Endothelial cell of umbilical vein (primary cell): ENCODE data around the gene BEAN1. TPM values are rescaled to one million over a fixed set of nuclear protein-coding genes. Genes with fewer than 3 reads are reported as not detected.

Experiments
- BruUV-seq: library from RNA; stranded (reverse); fragments of 400-500 nt; replicated peaks from 2 replicates; lab custom pipeline; 2021; lab: Mats Ljungman, UMichigan
- CTCF ChIA-PET: fragments of 300-600, 350-600 bp; sonication (Branson Sonifier 250); formaldehyde crosslinking; loops from one replicate; lab custom pipeline; 2021; ENCODE audit warnings: antibody characterized with exemption, inconsistent platforms; lab: Charles Lee
- POLR2A ChIA-PET: fragments of 300-600, 350-600 bp; sonication (Branson Sonifier 250); formaldehyde crosslinking; loops from one replicate; lab custom pipeline; 2021; ENCODE audit warnings: antibody characterized with exemption, inconsistent platforms; lab: Charles Lee
- DNase-seq: peaks from one replicate; pipeline ENCODE4 v3.0.0-alpha.2; 2011; ENCODE audit warnings: low read depth, low spot score
- FAIRE-seq: peaks from 2 replicates; lab custom pipeline; 2011; peaks lifted over from hg19 to GRCh38; lab: Jason Lieb, UNC
- H2AFZ ChIP-seq: 2 replicates; pipeline ENCODE4 v1.6.0; 2012; ENCODE audit warnings: low read depth, low read length, control low read depth, inconsistent platforms
- H3K27ac ChIP-seq: 2 replicates; pipeline ENCODE4 v1.5.1; 2011; ENCODE audit warnings: low read depth, mild to moderate bottlenecking, control low read depth, low read length, moderate library complexity; ENCODE audit not compliant: insufficient read depth
- H3K27me3 ChIP-seq, 2 experiments: 2 replicates each; pipeline versions ENCODE4 v1.6.0 to v1.6.1; 2011; ENCODE audit warnings: low read length in 2 of 2, mixed read lengths in 1 of 2; ENCODE audit not compliant: control insufficient read depth in 2 of 2, insufficient read depth in 2 of 2
- H3K36me3 ChIP-seq, 2 experiments: 2 replicates in 1 of 2; 3 replicates in 1 of 2; pipeline ENCODE4 v1.5.1; 2011; ENCODE audit warnings: low read length in 2 of 2, mild to moderate bottlenecking in 1 of 2, moderate library complexity in 1 of 2; ENCODE audit not compliant: control insufficient read depth in 2 of 2, insufficient read depth in 2 of 2; ENCODE audit errors: extremely low read depth in 1 of 2
- H3K4me1 ChIP-seq: 3 replicates; pipeline ENCODE4 v1.5.1; 2011; ENCODE audit warnings: mild to moderate bottlenecking, low read length; ENCODE audit not compliant: control insufficient read depth, insufficient read depth; ENCODE audit errors: extremely low read depth
- H3K4me2 ChIP-seq: 2 replicates; pipeline ENCODE4 v1.6.1; 2011; ENCODE audit warnings: low read length, control low read depth, mixed read lengths; ENCODE audit not compliant: insufficient read depth
- H3K4me3 ChIP-seq, 3 experiments: fragments of 200-600 bp in 1 of 3; sonication (generic), shearing (Covaris generic) in 1 of 3; replicated peaks in 1 of 3; 2 replicates each; pipeline ENCODE4 v1.5.1; 2011 to 2016; ENCODE audit warnings: control low read depth in 3 of 3, low read length in 3 of 3, mild to moderate bottlenecking in 2 of 3, inconsistent platforms in 1 of 3, low read depth in 1 of 3, moderate library complexity in 1 of 3; ENCODE audit not compliant: insufficient read depth in 1 of 3
- H3K79me2 ChIP-seq: 2 replicates; pipeline ENCODE4 v1.6.0; 2012; ENCODE audit warnings: low read length, inconsistent platforms; ENCODE audit not compliant: control insufficient read depth, insufficient read depth
- H3K9ac ChIP-seq: replicated peaks from 2 replicates; pipeline ENCODE3; 2011; ENCODE audit warnings: low read length, control low read depth; ENCODE audit not compliant: insufficient read depth; ENCODE audit errors: extremely low read depth
- H3K9me1 ChIP-seq: replicated peaks from 3 replicates; pipeline ENCODE4 v1.6.0; 2011; ENCODE audit warnings: mild to moderate bottlenecking, low read length; ENCODE audit not compliant: control insufficient read depth, insufficient read depth; ENCODE audit errors: extremely low read depth
- H3K9me3 ChIP-seq: replicated peaks from 2 replicates; pipeline ENCODE4 v1.5.1; 2012; ENCODE audit warnings: low read length, inconsistent platforms; ENCODE audit not compliant: control insufficient read depth, insufficient read depth
- H4K20me1 ChIP-seq: replicated peaks from 2 replicates; pipeline ENCODE3; 2011; ENCODE audit warnings: mild to moderate bottlenecking, low read length; ENCODE audit not compliant: control insufficient read depth, insufficient read depth; ENCODE audit errors: extremely low read depth
- EZH2 ChIP-seq: IDR thresholded peaks from 2 replicates; pipeline ENCODE4 v1.6.1; 2012; ENCODE audit warnings: borderline replicate concordance, low read depth, mild to moderate bottlenecking, moderate library complexity, low read length, inconsistent platforms; ENCODE audit not compliant: severe bottlenecking
- FOS ChIP-seq: IDR thresholded peaks from 2 replicates; pipeline ENCODE4 v1.6.1; 2011; ENCODE audit warnings: mild to moderate bottlenecking, low read length, moderate library complexity, borderline replicate concordance; ENCODE audit not compliant: insufficient read depth
- GATA2 ChIP-seq: IDR thresholded peaks from 2 replicates; pipeline ENCODE4 v1.7.0; 2011; ENCODE audit warnings: low read depth, mild to moderate bottlenecking, moderate library complexity, mixed read lengths, low read length; ENCODE audit not compliant: insufficient read length, insufficient read depth
- JUN ChIP-seq: IDR thresholded peaks from 2 replicates; pipeline ENCODE4 v1.6.1; 2011; ENCODE audit warnings: borderline replicate concordance, low read depth; ENCODE audit not compliant: insufficient read length, insufficient read depth
- MYC ChIP-seq: IDR thresholded peaks from one replicate; pipeline ENCODE4 v1.6.1; 2011; ENCODE audit warnings: mild to moderate bottlenecking, low read depth, low read length
- POLR2A ChIP-seq: IDR thresholded peaks from 2 replicates; pipeline ENCODE4 v1.6.1; 2012; ENCODE audit warnings: low read depth, mild to moderate bottlenecking, control low read depth, low read length
- POLR2AphosphoS5 ChIP-seq: IDR thresholded peaks from 2 replicates; pipeline ENCODE4 v1.6.1; 2012; ENCODE audit warnings: low read depth, mild to moderate bottlenecking, control low read depth, low read length, moderate library complexity; ENCODE audit not compliant: insufficient read depth
- dilution Hi-C: fragments of 300-500 bp; cut with MboI; formaldehyde crosslinking; loops from one replicate; pipeline ENCODE4 v1.15.0; 2019; ENCODE audit warnings: low sequenced_read_pairs; ENCODE audit not compliant: extremely low pct_ligation_motif_present
- intact Hi-C: fragments of 100-400 bp; cut with micrococcal nuclease; formaldehyde crosslinking; loops from one replicate; pipeline ENCODE4 v1.10.0; 2022
- polyA plus RNA-seq, 4 experiments: library from polyadenylated mRNA; depleted of rRNA in 3 of 4; stranded (reverse) in 3 of 4; unstranded in 1 of 4; fragments of >200 nt; gene quantifications; 2 replicates each; pipeline versions ENCODE4 v1.2.1 to v1.2.3, GENCODE V29; 2011 to 2012; ENCODE audit warnings: missing spikeins in 1 of 4
- total RNA-seq: library from RNA; stranded (reverse); gene quantifications from 2 replicates; pipeline ENCODE4 v1.2.3, GENCODE V29; 2021
- TF ChIP-seq, protein P1 (sequence below), 2 donors: IDR thresholded peaks; 1 replicate in 1 of 2; 2 replicates in 1 of 2; pipeline ENCODE4 v1.5.1; 2011; ENCODE audit warnings: low read length in 2 of 2, mild to moderate bottlenecking in 2 of 2, moderate library complexity in 2 of 2, control low read depth in 1 of 2, inconsistent platforms in 1 of 2, low read depth in 1 of 2; ENCODE audit not compliant: insufficient read depth in 1 of 2; ENCODE audit errors: extremely low read depth in 1 of 2
- TF ChIP-seq, protein P2 (sequence below): IDR thresholded peaks from 2 replicates; pipeline ENCODE4 v1.6.1; 2011; ENCODE audit not compliant: insufficient read depth, insufficient read length

The BEAN1 gene
- total and polyA plus RNA-seq, 2 donors (not counting 3 experiments of a cell fraction or from before 2014, with no cell fraction given), result not detected

DNA sequence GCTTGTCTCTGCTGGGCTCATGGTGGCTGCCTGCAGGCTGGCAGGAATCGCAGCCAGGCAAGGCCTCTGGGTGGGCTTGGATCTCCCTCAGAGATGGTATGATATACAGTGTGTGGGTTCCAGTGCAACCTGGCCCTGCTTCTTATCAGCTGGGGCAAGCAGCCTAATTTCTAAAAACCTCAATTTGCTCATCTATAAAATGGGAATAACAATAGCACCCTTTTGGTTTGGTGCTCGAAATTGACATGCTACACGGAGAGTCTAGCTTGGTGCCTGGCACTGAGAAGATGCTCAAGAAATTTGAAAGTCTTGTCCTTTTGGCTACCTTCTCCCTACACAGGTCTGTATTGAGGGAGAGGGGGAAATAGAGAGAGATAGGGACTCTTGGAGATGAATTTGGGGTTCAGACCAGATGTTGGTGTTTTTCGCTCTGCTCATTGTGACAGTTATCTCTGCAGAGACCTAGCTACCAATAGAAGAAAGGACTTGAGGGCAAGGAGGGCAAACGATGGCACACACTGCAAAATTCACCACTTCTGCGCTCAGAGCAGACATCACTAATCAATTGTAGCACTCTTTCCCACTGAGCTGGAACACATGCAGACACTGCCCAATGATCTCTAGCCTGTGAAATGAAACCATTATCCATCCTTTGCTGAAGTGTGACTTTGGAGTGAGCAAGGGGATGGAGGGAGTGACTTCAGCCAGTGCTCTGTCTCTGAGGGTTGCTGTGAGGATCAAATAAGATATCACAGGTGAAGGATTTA lies 15.6 kb downstream of the BEAN1 start:
- Histone ChIP-seq H4K20me1 (no peaks in the 10 kb centered on the region), H3K27me3 (peaks cover 7 to 21% of the 10 kb centered on the region in 2 experiments), H3K79me2 (no peaks in the 10 kb centered on the region), H3K4me2 (no peak overlapping the region), H3K9me3 (no peaks in the 10 kb centered on the region), H3K4me1 (no peaks in the 10 kb centered on the region), H3K27ac (no peak overlapping the region), H3K9me1 (no peaks in the 10 kb centered on the region), H3K36me3 (no peaks in the 10 kb centered on the region), H2AFZ (no peak overlapping the region), H3K4me3 (no peak overlapping the region), H3K9ac (no peak overlapping the region)
- TF ChIP-seq FOS (no peak), JUN (no peak), EZH2 (no peak), POLR2AphosphoS5 (no peak), MYC (no peak), GATA2 (no peak), POLR2A (no peak)
- TF ChIP-seq, protein P1, sequence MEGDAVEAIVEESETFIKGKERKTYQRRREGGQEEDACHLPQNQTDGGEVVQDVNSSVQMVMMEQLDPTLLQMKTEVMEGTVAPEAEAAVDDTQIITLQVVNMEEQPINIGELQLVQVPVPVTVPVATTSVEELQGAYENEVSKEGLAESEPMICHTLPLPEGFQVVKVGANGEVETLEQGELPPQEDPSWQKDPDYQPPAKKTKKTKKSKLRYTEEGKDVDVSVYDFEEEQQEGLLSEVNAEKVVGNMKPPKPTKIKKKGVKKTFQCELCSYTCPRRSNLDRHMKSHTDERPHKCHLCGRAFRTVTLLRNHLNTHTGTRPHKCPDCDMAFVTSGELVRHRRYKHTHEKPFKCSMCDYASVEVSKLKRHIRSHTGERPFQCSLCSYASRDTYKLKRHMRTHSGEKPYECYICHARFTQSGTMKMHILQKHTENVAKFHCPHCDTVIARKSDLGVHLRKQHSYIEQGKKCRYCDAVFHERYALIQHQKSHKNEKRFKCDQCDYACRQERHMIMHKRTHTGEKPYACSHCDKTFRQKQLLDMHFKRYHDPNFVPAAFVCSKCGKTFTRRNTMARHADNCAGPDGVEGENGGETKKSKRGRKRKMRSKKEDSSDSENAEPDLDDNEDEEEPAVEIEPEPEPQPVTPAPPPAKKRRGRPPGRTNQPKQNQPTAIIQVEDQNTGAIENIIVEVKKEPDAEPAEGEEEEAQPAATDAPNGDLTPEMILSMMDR (IDR thresholded peaks at IDR 0.05; ENCODE audit: extremely low read depth in 1 of 2, insufficient read depth in 1 of 2, low read depth in 1 of 2, low read length in 2 of 2), result no peak
- TF ChIP-seq, protein P2, sequence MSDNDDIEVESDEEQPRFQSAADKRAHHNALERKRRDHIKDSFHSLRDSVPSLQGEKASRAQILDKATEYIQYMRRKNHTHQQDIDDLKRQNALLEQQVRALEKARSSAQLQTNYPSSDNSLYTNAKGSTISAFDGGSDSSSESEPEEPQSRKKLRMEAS, result no peak
- dilution Hi-C loops (no loop called here), intact Hi-C loops (no loop called here)
- POLR2A ChIA-PET, result interaction anchor here (0.6 kb wide), 1 partner anchor 243 kb away, joined by 3 read pairs; no protein-coding TSS in a partner anchor
- DNase-seq (no peak), FAIRE-seq (no peak)
- CTCF ChIA-PET, result interaction anchor here (0.8 to 1.2 kb wide), 7 partner anchors 8 to 166 kb away, joined by 3 to 4 read pairs (median 3); no protein-coding TSS in a partner anchor
- BruUV-seq, result no TSS peak
